HEK293 (cell line): ENCODE measurements around the gene PDPK1.

Experiments used
- CTCF ChIA-PET: fragments of 350-600 bp; formaldehyde crosslinking; extraction: SDS; loops from one replicate; lab custom pipeline; 2021; ENCODE audit warnings: antibody characterized with exemption; lab: Yijun Ruan, JAX
- POLR2A ChIA-PET: fragments of 300-600 bp; formaldehyde crosslinking; extraction: SDS; loops from one replicate; lab custom pipeline; 2020; ENCODE audit warnings: antibody characterized with exemption, inconsistent platforms; lab: Yijun Ruan, JAX
- H3K27ac ChIP-seq: fragments of 200-500 bp; sonication (Bioruptor generic); 2 replicates; pipeline ENCODE4 v1.5.1; 2014; ENCODE audit warnings: low read depth, low read length, control low read depth, inconsistent platforms; ENCODE audit errors: extremely low read depth
- H3K36me3 ChIP-seq, 2 experiments: fragments of 200-500 bp in 1 of 2; sonication (Bioruptor generic) in 1 of 2; 1 replicate in 1 of 2; 2 replicates in 1 of 2; pipeline ENCODE4 v1.5.1; 2014 to 2017; ENCODE audit warnings: inconsistent platforms in 2 of 2, low read length in 2 of 2; ENCODE audit not compliant: control insufficient read depth in 2 of 2, insufficient read depth in 1 of 2
- H3K4me1 ChIP-seq: fragments of 200-500 bp; sonication (Bioruptor generic); 2 replicates; pipeline ENCODE4 v1.5.1; 2014; ENCODE audit warnings: mild to moderate bottlenecking, low read length, inconsistent platforms; ENCODE audit not compliant: control insufficient read depth, insufficient read depth
- H3K4me3 ChIP-seq: 2 replicates; pipeline ENCODE4 v1.5.1; 2011; ENCODE audit warnings: low read depth, mild to moderate bottlenecking, control low read depth, low read length, moderate library complexity
- H3K9me3 ChIP-seq: fragments of 200-500 bp; sonication (Bioruptor generic); 2 replicates; pipeline ENCODE4 v1.5.1; 2014; ENCODE audit warnings: low read depth, low read length, inconsistent platforms; ENCODE audit not compliant: control insufficient read depth, insufficient read depth
- FEZF1 ChIP-seq: fragments of 450-650 bp; formaldehyde crosslinking; IDR thresholded peaks from 2 replicates; pipeline ENCODE4 v1.5.1; 2016; ENCODE audit warnings: missing biosample characterization, missing genetic modification characterization
- GLIS1 ChIP-seq: fragments of 450-650 bp; formaldehyde crosslinking; IDR thresholded peaks from 2 replicates; pipeline ENCODE4 v1.5.1; 2016; ENCODE audit warnings: missing biosample characterization, missing genetic modification characterization
- PRDM10 ChIP-seq: fragments of 450-650 bp; formaldehyde crosslinking; IDR thresholded peaks from 2 replicates; pipeline ENCODE4 v1.5.1; 2016; ENCODE audit warnings: missing biosample characterization, missing genetic modification characterization
- RBAK ChIP-seq: fragments of 450-650 bp; formaldehyde crosslinking; IDR thresholded peaks from 2 replicates; pipeline ENCODE4 v1.5.1; 2016; ENCODE audit warnings: missing biosample characterization, missing genetic modification characterization
- SP2 ChIP-seq: fragments of 450-650 bp; formaldehyde crosslinking; IDR thresholded peaks from 2 replicates; pipeline ENCODE4 v1.5.1; 2016; ENCODE audit warnings: missing biosample characterization, missing genetic modification characterization
- ZBTB21 ChIP-seq: fragments of 450-650 bp; formaldehyde crosslinking; IDR thresholded peaks from 2 replicates; pipeline ENCODE4 v1.5.1; 2017; ENCODE audit warnings: missing biosample characterization, missing genetic modification characterization
- ZBTB8A ChIP-seq: fragments of 450-650 bp; formaldehyde crosslinking; IDR thresholded peaks from 2 replicates; pipeline ENCODE4 v1.5.1; 2016; ENCODE audit warnings: missing biosample characterization, missing genetic modification characterization
- ZNF148 ChIP-seq: fragments of 450-650 bp; formaldehyde crosslinking; IDR thresholded peaks from 2 replicates; pipeline ENCODE4 v1.5.0; 2017; ENCODE audit warnings: missing biosample characterization, missing genetic modification characterization, borderline replicate concordance
- ZNF169 ChIP-seq: fragments of 450-650 bp; formaldehyde crosslinking; IDR thresholded peaks from 2 replicates; pipeline ENCODE4 v1.5.1; 2016; ENCODE audit warnings: missing biosample characterization, missing genetic modification characterization
- ZNF335 ChIP-seq: fragments of 450-650 bp; formaldehyde crosslinking; conservative IDR thresholded peaks from 2 replicates; pipeline ENCODE4 v1.5.1; 2016; ENCODE audit warnings: missing biosample characterization, missing genetic modification characterization
- ZNF488 ChIP-seq: fragments of 450-650 bp; formaldehyde crosslinking; IDR thresholded peaks from 2 replicates; pipeline ENCODE4 v1.5.1; 2016; ENCODE audit warnings: missing biosample characterization, missing genetic modification characterization
- ZNF513 ChIP-seq: fragments of 450-650 bp; IDR thresholded peaks from 2 replicates; pipeline ENCODE4 v1.5.1; 2018; ENCODE audit warnings: missing biosample characterization, missing genetic modification characterization
- ZNF654 ChIP-seq: fragments of 450-650 bp; formaldehyde crosslinking; IDR thresholded peaks from 2 replicates; pipeline ENCODE4 v1.5.1; 2016; ENCODE audit warnings: low read depth, missing biosample characterization, missing genetic modification characterization
- ZNF701 ChIP-seq: fragments of 450-650 bp; formaldehyde crosslinking; IDR thresholded peaks from 2 replicates; pipeline ENCODE4 v1.5.1; 2016; ENCODE audit warnings: missing biosample characterization, missing genetic modification characterization
- ZSCAN16 ChIP-seq: fragments of 450-650 bp; formaldehyde crosslinking; IDR thresholded peaks from 2 replicates; pipeline ENCODE4 v1.5.1; 2016; ENCODE audit warnings: missing biosample characterization, missing genetic modification characterization
- TF ChIP-seq, protein P1 (sequence below): fragments of 450-650 bp; formaldehyde crosslinking; IDR thresholded peaks from 2 replicates; pipeline ENCODE4 v1.5.1; 2016; ENCODE audit warnings: missing biosample characterization, missing genetic modification characterization, low read depth
- TF ChIP-seq, protein P2 (sequence below): fragments of 450-650 bp; formaldehyde crosslinking; IDR thresholded peaks from 2 replicates; pipeline ENCODE4 v1.5.1; 2017; ENCODE audit warnings: missing biosample characterization, missing genetic modification characterization

The PDPK1 gene

DNA sequence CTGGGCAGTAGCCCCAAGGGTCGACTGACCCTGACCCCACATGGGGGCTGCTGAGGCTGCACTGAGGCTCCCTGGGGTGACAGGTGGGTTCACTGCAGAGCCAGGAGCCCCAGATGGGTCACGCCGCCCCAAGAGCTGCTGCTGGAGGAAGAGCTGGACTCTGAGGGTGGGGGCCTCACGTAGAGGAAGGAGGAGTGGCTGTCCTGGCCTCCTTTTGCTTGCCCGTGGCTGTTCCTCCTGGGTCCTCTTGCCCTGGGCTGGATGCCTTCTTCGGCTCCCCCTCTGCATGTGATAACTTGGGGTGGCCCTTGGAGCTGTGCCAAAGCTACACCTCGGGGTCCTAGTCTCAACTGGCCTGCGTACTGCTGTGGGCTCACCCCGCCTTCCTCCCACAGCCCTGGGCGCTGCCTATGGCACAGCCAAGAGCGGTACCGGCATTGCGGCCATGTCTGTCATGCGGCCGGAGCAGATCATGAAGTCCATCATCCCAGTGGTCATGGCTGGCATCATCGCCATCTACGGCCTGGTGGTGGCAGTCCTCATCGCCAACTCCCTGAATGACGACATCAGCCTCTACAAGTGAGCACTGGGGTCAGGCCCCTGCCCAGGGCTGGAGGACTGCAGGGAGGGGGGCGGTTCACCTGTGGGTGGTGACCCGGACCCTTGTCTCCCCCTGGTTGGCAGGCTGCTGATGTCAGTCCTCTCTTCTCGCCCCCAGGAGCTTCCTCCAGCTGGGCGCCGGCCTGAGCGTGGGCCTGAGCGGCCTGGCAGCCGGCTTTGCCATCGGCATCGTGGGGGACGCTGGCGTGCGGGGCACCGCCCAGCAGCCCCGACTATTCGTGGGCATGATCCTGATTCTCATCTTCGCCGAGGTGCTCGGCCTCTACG, 18.8 kb upstream of the PDPK1 start (continued):
- TF ChIP-seq, protein P1, sequence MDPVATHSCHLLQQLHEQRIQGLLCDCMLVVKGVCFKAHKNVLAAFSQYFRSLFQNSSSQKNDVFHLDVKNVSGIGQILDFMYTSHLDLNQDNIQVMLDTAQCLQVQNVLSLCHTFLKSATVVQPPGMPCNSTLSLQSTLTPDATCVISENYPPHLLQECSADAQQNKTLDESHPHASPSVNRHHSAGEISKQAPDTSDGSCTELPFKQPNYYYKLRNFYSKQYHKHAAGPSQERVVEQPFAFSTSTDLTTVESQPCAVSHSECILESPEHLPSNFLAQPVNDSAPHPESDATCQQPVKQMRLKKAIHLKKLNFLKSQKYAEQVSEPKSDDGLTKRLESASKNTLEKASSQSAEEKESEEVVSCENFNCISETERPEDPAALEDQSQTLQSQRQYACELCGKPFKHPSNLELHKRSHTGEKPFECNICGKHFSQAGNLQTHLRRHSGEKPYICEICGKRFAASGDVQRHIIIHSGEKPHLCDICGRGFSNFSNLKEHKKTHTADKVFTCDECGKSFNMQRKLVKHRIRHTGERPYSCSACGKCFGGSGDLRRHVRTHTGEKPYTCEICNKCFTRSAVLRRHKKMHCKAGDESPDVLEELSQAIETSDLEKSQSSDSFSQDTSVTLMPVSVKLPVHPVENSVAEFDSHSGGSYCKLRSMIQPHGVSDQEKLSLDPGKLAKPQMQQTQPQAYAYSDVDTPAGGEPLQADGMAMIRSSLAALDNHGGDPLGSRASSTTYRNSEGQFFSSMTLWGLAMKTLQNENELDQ (tag by site-specific recombination) = no peak
- no peak for TF ChIP-seq ZNF701 (tag by site-specific recombination)
- TF ChIP-seq SP2 (tag by site-specific recombination) = no peak; the same call in 1 of the 2 replicates
- peak; percentile 76 for TF ChIP-seq PRDM10 (tag by site-specific recombination)
- 0 out of 2 replicates have a peak, but pooled peaks have one; percentile 28 for TF ChIP-seq GLIS1 (tag by site-specific recombination)

DNA sequence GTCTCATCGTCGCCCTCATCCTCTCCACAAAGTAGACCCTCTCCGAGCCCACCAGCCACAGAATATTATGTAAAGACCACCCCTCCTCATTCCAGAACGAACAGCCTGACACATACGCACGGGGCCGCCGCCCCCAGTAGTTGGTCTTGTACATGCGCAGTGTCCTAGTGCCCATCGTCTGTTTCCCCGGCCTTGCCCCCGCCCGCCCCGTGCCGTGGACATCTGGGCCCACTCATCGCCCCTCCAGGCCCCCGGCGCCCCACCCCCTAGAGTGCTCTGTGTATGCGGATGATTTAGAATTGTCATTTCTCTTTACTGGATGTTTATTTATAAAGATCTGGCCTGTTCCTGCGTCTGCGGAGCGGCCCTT, 18.1 kb upstream of the PDPK1 start:
- CTCF ChIA-PET = interaction anchor here (0.6 kb wide), 1 partner anchor 304 kb away, joined by 3 read pairs; no protein-coding TSS in a partner anchor
- H3K27ac ChIP-seq = peak overlapping the region; percentile 41; the same call in 1 of the 2 replicates
- TF ChIP-seq ZNF148 (tag by site-specific recombination) = no peak
- 0 out of 2 replicates have a peak, but pooled peaks have one; percentile 9 for TF ChIP-seq ZBTB8A
- H3K9me3 ChIP-seq = no peaks in the 10 kb centered on the region
- peaks cover 3% of the 10 kb centered on the region for H3K4me1 ChIP-seq
- H3K4me3 ChIP-seq = peak overlapping the region; percentile 20; the same call in 1 of the 2 replicates
- peaks cover 0 to 62% of the 10 kb centered on the region in 2 experiments; a peak in 2 of 3 replicates for H3K36me3 ChIP-seq
- POLR2A ChIA-PET = interaction anchor here (0.5 to 2.6 kb wide), 8 partner anchors 10 to 364 kb away, joined by 3 to 25 read pairs (median 3); partner anchors contain the start of genes CEMP1, ECI1, PDPK1 and TEDC2

- peak within 1 kb of the TSS; percentile 68 for H3K4me3 ChIP-seq
- H3K4me1 ChIP-seq = peaks cover 3% of the 10 kb centered on the region
- peak within 1 kb of the TSS; percentile 41; the same call in 1 of the 2 replicates for H3K27ac ChIP-seq
- CTCF ChIA-PET = interaction anchor here (0.6 kb wide), 1 partner anchor 17 kb away, joined by 3 read pairs; no protein-coding TSS in a partner anchor
- POLR2A ChIA-PET = interaction anchor here (0.5 to 2.6 kb wide), 10 partner anchors 9 to 365 kb away, joined by 3 to 25 read pairs (median 3); partner anchors contain the start of genes CEMP1, ECI1, PDPK1 and TBC1D24
- H3K36me3 ChIP-seq = peaks cover 0 to 67% of the 10 kb centered on the region in 2 experiments; a peak in 2 of 3 replicates
- H3K9me3 ChIP-seq = no peaks in the 10 kb centered on the region
- no peak for TF ChIP-seq ZNF335 (tag by site-specific recombination)
- no peak for TF ChIP-seq ZNF513 (tag by site-specific recombination)
- no peak for TF ChIP-seq FEZF1 (tag by site-specific recombination)
- no peak for TF ChIP-seq ZBTB21 (tag by site-specific recombination)
- TF ChIP-seq ZSCAN16 (tag by site-specific recombination) = no peak
- TF ChIP-seq, protein P2, sequence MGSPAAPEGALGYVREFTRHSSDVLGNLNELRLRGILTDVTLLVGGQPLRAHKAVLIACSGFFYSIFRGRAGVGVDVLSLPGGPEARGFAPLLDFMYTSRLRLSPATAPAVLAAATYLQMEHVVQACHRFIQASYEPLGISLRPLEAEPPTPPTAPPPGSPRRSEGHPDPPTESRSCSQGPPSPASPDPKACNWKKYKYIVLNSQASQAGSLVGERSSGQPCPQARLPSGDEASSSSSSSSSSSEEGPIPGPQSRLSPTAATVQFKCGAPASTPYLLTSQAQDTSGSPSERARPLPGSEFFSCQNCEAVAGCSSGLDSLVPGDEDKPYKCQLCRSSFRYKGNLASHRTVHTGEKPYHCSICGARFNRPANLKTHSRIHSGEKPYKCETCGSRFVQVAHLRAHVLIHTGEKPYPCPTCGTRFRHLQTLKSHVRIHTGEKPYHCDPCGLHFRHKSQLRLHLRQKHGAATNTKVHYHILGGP (tag by site-specific recombination) = no peak
- TF ChIP-seq RBAK (tag by site-specific recombination) = no peak
- TF ChIP-seq ZNF169 (tag by site-specific recombination) = no peak
- no peak for TF ChIP-seq ZNF488 (tag by site-specific recombination)
- TF ChIP-seq ZNF654 (tag by site-specific recombination) = no peak
Observed at GRCh38 chr16:2520097-2520783, 17.6 kb upstream of the PDPK1 start, which contains the start of gene AMDHD2. Gene AMDHD2, plus strand, starts transcription at chr16:2520371. Its CDS starts 88 bp downstream, at chr16:2520459.
